HT-29 (cell line): ENCODE results near the gene TMEM121B. TPM values are rescaled to one million over a fixed set of nuclear protein-coding genes. Genes with fewer than 3 reads are reported as not detected.

ENCODE experiments used
- DNase-seq: peaks from one replicate; pipeline ENCODE4 v3.0.0-alpha.2; 2015; ENCODE audit warnings: low spot score
- total RNA-seq: library from RNA; depleted of rRNA; stranded (reverse); fragments of >200 nt; shearing (Covaris generic); gene quantifications from 2 replicates; pipeline ENCODE4 v1.2.3, GENCODE V29; 2014

The TMEM121B gene
- total RNA-seq, 1 experiment from 2014 or later = 0.05 TPM

DNA sequence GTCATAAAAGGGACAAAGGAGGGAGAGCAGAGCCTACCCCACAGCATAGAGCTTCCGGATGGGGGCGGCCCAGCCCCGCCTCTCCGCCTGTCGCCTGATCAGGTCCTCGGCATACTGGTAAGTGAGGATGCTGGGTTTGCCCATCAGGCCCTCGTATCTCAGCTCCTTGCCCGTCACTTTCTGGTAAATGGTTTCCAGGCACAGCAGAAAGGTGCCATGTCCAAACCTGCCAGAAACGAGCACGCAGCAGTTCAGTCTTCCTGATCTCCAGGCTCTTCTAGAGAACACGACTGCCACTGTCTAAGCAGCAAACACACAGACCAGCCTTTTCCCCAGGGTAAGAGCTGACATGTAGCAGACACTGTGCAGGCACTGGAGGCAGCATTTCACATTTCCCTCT lies 17.4 kb upstream of the TMEM121B start:
- DNase-seq = no peak

DNA sequence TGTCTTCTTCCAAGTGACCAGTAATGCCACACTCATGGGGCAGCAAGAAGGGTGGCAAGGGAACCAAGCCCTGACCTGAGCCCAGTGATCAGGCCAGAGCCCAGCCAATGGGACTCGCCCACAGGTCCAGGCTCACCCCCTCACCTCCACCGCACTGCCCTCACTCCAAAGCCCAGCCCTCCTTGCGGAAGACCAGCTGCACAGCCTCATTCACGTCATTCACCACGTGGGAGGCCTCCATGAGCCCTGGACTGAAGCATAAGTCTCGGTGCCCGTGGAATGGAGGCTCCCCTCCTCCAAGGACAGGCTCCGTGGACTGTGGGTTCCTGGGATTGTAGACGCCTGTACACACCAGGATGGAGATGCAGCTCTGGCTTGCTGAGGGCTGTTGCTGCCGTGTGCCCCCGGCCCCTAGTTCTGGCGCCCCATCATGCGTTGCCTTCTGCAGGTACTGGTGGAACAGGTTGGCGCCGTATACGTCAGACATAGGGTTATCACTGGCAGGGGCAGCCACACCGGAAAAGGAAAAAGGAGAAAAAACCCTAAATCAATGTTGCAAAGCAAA lies 16.8 kb upstream of the TMEM121B start:
- DNase-seq = no peak

DNA sequence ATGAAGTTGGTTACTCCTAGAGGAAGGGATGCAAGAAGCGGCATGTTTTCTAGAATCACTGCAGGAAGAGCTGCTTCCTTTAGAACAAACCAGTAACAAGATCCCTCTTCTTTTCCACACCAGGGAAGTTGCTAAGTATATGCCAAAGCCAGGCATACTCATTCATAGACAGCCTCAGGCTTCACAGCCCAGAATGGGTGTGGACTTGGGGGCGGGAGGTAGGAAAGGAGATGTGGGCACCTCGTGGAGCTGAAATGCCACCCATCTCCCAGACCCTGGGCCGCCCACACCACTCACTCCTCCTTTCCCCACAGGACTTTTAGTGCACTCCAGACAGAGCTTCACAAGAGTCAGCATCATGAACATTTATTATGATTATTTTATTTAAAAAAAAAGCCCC lies 16.0 kb upstream of the TMEM121B start:
- no peak for DNase-seq

DNA sequence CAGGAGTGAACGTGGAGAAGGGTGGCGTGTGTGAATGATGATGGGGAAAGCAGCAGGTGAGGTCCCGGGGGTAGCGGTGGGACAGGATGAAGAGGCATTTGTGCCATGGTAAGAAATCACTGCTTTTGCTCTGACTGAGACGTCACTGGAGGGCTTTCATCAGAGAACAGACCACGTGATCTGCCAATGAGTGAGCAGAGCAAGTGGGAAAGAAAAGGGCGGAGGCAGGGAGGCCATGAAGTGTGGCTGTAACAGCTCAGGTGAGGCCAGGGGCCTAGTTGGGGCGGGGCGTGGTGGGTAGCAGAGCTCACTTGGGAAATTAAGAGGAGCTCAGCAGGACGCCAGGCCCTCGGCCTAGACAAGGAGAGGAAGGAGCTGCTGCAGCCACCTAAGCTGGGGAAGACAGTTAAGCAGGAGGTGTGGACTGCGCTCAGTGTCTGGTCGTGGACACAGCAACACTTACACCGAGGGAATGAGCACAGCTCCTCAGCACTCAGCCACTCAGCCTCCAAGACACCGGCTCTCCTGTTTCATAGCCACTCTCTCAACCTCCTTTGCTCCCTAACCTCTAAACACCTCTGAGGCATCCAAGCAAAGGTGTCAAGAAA lies 14.1 kb upstream of the TMEM121B start:
- DNase-seq = no peak

DNA sequence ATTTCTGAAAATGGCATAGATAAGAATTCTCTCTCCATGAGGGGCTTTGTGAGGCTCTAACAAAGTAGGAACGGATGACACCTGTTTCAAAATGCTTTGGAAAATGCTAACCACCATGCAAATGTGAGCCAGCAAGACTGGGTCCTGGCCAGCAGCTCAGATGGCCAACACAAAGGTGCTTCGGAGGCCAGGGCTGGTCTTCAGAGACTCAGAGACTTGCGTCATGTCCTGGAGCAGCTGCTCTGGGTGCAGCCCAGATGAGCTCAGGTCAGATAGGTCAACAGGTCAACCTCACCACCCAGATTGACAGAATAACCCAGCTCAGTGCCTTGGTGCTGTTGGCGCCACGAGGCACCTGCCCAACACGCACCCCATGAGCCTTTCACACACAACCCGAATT lies 12.0 kb upstream of the TMEM121B start:
- DNase-seq = no peak

DNA sequence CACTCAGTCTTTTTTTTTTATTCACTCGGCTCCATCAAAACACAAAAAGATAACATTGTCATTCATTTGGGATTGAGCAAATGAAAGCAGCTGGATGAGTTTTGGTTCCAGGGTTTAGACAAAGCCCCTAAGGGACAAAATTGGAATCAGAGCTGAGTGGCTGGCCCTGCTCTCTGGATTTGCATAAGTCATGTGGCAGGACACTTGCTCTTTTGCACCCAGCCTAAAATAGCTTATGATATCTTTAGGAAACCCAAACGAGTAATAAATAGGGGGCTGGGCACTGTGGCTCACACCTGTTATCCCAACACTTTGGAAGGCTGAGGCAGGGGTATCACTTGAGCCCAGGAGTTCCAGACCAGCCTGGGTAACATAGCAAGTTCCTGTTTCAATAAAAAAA lies 11.0 kb upstream of the TMEM121B start:
- DNase-seq = no peak

DNA sequence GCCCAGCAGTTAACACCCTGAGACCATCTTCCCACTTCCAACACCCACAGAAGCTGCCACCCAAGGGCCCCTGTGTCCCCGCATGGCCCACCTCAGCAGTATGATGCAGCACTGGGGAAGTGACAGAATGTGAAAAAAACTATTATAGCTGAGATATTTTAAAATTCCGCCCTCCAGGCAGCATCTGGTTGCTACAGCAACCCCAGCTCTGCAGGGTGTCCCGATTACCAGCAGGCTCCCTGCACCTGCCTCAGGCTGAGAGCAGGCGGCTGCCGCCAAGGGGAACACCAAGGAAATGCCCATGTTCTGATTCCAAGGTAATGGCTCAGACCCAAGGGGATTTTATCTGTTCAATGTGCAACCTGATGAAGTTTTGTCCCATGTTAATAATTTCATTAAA lies 10.5 kb upstream of the TMEM121B start:
- DNase-seq = no peak

DNA sequence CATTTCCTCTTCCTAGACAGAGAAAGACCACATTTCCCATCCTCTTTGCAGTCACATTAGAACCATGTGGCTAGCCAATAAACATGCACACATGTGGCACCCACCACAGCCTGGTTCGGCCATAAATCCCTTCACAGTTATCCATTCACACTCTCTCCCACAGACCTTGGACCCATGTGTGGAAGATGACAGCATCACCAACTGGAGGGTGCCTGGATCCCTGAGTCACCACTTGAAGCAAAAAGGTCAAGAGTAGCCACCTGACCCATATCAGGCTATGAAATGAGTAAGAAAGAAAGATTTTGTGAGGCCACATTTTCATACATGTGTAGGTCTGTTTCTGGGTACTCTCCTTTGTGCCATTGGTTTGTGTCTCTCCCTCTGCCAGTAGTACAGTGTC lies 9.0 kb upstream of the TMEM121B start:
- DNase-seq = no peak

DNA sequence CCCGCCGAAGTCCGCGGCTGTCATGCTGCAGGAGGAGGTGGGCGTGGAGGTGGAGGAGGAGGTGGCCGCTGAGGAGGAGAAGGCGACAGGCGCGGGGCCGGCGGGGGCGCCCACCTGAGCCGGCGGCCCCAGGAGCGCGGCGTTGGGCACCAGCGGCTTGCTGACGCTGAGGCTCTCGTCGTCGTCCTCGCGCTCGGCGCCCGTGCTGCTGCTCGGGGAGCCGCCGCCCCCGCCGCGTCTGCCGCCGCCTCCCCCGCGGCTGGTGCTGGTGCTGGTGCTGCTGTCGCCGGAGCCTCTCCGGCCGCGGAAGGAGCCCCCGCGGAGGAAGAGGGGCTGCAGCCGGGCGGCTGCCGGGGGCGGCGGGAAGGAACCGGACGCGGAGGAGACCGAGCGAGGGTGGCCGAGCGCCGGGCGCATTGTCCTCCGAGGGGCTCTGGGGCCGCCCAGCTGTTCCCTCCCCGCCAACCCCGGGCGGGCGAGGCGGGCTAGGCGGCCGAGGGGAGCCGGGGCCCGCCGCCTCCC lies 388 bp downstream of the TMEM121B start:
- no peak for DNase-seq

DNA sequence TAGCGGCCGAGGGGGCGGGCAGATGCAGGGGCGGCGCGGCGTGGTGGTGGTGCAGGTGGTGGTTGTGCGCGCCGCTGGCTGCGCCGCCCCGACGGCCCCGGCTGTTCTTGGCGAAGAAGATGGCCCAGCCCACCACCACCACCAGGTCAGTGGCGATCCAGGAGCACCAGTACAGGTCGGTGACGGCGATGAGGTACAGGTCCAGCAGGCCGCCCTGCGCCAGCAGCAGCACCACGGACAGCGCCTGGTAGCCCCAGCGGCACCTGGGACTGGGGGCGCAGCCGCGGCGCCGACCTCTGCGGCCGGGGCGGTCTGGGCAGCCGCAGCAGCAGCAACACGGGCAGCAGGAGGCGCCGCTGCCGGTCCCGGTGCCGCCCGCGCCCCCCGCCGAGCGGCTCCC lies 879 bp downstream of the TMEM121B start:
- no peak for DNase-seq

DNA sequence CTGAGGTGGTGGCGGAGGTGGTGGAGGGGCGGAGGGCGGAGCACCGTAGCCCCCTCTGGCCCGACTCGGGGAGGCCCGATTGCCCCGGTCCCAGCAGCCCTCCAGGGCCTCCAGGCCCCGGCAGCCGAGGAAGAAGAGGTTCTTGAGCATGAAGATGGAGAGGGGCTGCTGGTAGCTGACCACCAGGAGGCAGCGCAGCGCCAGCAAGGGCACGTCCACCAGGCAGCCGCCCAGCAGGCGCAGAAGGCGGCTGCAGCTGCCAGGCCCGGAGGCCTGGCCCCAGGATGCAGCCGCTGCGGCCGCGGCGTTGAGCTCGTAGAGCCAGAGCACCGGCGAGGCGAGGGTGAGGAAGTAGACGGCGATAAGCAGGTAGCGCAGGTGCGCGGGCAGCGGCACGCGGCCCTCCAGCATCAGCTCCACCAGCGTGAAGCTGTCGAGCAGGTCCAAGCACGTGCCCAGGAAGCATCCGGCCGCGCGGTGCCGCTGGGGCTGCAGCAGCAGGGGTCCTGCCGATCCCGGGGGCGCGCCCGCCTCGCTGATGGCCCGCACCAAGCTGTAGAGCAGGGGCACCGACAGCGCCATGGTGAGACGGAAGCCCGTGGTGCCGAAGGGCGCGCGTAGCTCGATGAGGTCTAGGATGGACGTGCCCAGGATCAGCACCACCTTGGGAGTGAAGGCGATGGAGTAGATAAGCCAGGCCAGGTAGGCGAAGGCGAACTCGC lies 1.5 kb downstream of the TMEM121B start:
- DNase-seq = no peak

DNA sequence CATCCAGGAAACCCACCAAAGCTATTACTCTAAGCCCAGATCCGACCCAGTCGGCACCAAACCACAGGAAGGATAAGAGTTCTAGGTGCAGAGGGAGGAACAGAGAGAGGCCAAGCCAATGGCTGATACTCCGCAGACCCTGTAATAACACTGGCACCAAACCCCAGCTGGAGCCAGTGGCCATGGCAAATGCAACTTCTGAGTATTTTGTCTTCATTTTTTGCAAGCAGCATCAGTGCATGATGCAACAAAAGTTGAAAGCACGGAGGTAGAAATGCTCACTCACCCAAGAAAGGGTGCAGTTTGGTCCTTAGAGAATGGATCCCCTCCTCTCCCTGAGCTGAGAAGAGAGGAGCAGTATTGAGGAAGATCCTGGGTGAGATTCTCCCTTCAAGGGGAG lies 2.8 kb downstream of the TMEM121B start:
- DNase-seq = no peak

DNA sequence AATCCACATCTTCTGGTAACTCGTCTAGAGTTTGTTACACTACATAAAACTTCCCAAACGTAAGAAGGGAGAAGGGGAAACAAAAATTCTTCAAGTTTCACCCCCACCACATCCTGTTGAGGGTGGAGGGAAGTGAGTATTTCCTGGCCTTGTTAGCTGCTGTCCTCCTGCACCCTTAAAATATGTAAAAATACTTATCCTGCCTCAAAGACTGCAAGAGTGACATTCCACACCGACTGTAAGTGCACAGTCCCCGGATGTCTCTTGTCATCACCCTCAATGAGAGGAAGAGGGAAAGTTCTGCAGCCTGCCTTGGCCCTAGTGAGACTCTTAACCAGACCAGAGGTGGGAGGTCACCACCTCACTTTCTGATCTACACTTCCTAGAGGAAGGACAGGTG lies 3.3 kb downstream of the TMEM121B start:
- DNase-seq = no peak

DNA sequence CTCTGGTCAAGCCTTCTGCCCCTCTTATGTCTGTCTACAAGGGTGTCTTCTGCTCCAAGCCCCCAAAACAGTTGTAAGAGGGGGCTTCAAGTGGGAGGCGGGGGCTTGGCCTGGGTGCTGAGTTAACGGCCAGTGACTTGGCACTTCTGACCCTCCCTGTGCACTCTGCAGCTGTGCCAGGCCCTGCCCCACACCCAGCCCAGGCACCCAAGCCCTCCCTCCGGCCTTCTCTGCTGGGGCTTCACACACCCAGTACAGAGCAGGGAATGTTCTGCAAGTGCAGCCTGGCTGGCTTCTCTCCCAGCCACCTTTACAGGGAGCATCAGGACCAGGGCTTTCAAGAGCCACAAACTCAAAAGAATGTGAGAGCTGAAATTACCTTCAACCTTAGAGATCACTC lies 3.8 kb downstream of the TMEM121B start:
- DNase-seq = no peak

DNA sequence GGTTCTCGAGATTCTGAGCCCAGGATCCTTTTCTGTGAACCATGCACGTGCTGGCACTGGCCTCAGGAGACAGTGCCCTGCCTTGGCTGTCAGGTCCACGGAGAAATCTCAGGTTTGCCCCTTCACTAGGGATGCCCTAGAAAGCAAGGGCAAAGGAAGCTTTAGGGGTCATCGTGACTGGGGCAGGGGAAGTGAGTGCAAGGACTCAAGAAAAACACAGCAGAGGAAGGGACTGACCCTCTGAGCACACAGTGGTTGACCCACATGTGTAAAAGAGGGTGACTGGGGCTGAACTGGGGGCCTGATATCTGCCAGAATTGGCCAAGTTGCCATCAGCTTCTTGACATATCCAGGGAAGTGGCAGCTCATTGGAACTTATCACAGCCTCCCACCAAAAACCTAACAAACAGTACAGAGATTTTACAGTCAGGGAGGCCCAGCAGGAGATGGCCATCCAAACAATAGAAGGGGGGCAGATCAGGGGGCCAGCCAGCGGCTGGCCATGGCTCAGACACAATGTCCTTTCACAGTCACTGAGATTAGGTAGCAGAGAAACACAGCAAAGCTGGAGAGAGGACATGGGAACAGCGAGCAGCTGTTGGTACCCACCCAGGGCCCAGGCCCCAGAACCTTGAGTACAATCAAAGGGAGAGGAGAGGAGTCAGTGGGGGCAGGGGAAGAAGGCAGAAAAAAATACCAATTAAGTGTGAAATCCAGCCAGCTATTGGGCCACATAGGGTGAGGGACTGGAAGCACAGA lies 4.4 kb downstream of the TMEM121B start:
- DNase-seq = no peak

DNA sequence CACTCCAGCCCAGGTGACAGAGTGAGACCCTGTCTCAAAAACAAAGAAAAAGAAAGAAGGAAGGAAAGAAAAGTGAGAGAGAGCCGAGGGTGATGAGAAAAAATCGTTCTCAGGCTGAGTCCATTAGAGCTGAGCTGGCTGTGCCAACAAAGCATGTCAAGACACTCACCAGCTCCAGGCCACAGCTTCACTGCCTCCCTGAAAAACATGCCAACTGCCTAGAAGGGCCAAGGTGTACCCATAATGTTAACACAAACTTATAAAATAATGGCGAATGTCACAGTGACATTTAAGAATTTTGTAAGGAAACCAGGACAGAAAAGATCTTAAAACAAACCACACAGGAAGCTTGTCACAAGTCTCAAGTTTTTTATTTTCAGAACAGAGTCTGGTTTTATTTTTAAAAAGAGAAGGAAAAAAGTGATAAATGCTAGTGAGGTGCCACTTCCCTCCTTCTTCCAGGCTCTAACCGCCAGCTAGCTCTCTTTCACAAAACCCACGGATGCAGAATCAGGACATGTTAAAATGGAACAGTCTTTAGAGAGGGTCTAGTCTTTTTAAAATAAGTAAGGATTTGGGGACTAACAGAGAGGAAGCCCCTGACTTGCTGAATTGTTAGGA lies 5.1 kb downstream of the TMEM121B start:
- no peak for DNase-seq

DNA sequence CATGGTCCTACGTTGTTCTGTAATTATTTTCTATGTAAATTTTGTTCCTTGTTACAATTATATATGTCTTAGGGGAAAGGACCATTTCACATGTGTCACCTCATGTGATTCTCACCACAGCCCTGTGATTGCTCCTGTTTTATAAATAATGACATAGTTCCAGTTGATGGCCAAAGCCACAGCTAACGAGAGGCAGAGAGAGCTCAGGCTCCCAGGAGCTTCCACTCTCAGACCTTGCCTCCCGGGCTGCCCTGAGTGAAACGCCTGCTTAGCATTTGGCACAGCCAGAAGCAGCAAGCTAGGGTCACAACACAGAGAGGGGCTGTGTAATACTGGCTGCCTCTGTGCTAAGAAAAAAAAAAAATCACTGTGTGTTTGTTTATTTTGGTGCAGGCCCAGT lies 5.9 kb downstream of the TMEM121B start:
- no peak for DNase-seq

DNA sequence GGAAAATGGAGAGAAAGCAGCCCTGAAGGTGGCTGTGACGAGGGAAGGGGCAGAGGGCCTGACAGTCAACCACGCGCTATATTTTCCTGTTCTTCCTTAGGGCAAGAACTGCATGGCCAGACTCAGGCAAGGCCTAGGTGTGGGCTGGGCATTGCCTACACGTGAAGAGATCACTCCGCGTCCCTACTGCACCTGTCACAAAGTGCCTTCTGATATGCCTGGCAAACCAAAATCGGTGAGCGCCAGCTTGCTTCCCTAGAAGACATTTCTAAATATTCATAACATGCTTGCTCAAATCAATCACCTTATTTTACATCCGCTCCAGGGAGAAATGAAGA lies 6.3 kb downstream of the TMEM121B start:
- no peak for DNase-seq

DNA sequence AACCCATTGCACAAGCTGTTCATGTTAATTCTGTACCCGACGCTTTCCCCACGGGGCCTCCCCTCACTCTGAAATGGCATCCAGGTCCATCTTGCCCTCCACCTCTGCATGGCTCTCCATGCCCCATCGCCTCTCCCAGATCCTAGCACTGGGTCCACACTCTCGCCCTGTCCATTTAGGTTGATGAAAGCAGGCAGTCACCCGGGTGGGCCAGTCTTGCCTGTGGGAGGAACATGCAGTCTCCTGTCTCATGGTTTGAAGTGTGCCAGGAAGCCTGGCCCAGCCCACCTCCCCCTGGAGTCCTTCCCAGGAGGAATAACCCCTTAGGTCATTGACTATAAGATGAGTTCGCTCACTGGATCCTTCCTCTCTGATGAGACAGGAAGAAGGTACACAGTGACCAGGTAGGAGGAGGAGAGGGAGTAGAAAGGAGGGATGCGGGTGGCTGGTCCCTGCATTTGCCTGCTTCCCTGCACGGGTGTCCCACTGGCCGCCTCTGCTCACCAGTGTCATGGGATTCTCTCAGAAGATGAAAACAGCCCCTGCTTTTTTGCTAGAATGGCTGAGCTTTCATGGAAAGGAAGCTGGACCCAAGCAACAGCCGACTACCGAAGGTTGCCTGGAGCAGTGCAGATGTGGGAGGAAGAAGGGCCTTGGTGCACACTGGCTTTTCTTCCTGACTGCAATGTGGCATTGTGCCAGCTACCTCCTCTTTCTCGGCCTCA lies 6.8 kb downstream of the TMEM121B start:
- no peak for DNase-seq

DNA sequence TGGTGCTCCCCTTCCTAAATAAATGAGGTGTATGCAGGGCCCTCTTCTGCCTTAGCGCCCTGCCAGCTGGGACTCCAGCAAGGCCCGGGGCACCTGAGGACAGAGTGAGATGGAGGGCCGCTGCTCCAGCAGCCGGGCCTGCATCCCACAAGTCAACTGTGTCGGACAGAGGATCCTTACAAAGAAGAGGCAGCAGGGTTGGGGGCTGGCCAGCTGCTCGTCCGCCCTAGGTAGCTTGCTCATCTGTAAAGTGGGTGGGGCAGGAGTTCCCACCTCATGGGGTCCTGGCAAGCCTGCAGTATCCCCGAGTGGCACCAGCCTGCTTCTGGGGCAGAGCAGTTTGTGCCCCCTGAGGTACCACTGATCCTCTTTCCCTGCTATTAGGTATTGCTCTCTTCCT lies 7.6 kb downstream of the TMEM121B start:
- DNase-seq = no peak

DNA sequence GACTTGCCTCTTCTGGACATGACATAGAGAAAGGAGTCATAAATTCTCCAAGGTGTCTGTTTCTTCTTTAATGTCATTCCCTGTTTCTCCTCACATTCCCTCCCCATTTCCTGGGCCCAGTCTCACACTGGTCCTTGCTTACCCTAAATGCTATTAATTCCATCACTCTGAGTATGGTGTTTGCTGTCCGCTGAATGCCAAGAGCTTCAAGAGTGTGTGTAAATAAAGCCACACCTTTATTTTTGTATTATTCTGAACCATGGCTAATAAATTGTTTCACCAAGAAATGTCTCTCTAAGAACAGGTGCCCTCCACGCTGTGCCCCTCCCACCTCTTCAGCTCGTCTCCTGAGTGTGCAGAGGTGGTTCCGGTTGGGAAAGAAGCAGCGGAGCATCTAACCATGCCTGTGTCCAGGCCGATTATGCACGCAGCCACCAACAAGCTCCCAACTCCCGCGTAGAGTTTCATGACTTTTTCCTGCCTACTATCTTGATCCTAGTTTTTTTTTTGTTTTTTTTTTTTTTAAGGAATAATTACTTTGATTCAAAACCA lies 8.6 kb downstream of the TMEM121B start:
- no peak for DNase-seq
